Endothelial cell of umbilical vein (primary cell): Measurements from ENCODE around the gene SKAP1. TPM values are rescaled to one million over a fixed set of nuclear protein-coding genes. Genes with fewer than 3 reads are reported as not detected.

ENCODE experiments used
- BruUV-seq: library from RNA; stranded (reverse); fragments of 400-500 nt; replicated peaks from 2 replicates; lab custom pipeline; 2021; lab: Mats Ljungman, UMichigan
- CTCF ChIA-PET: fragments of 300-600, 350-600 bp; sonication (Branson Sonifier 250); formaldehyde crosslinking; loops from one replicate; lab custom pipeline; 2021; ENCODE audit warnings: antibody characterized with exemption, inconsistent platforms; lab: Charles Lee
- POLR2A ChIA-PET: fragments of 300-600, 350-600 bp; sonication (Branson Sonifier 250); formaldehyde crosslinking; loops from one replicate; lab custom pipeline; 2021; ENCODE audit warnings: antibody characterized with exemption, inconsistent platforms; lab: Charles Lee
- DNase-seq: peaks from one replicate; pipeline ENCODE4 v3.0.0-alpha.2; 2011; ENCODE audit warnings: low read depth, low spot score
- FAIRE-seq: peaks from 2 replicates; lab custom pipeline; 2011; peaks lifted over from hg19 to GRCh38; lab: Jason Lieb, UNC
- H2AFZ ChIP-seq: 2 replicates; pipeline ENCODE4 v1.6.0; 2012; ENCODE audit warnings: low read depth, low read length, control low read depth, inconsistent platforms
- H3K27ac ChIP-seq: 2 replicates; pipeline ENCODE4 v1.5.1; 2011; ENCODE audit warnings: low read depth, mild to moderate bottlenecking, control low read depth, low read length, moderate library complexity; ENCODE audit not compliant: insufficient read depth
- H3K27me3 ChIP-seq, 2 experiments: 2 replicates each; pipeline versions ENCODE4 v1.6.0 to v1.6.1; 2011; ENCODE audit warnings: low read length in 2 of 2, mixed read lengths in 1 of 2; ENCODE audit not compliant: control insufficient read depth in 2 of 2, insufficient read depth in 2 of 2
- H3K36me3 ChIP-seq, 2 experiments: 2 replicates in 1 of 2; 3 replicates in 1 of 2; pipeline ENCODE4 v1.5.1; 2011; ENCODE audit warnings: low read length in 2 of 2, mild to moderate bottlenecking in 1 of 2, moderate library complexity in 1 of 2; ENCODE audit not compliant: control insufficient read depth in 2 of 2, insufficient read depth in 2 of 2; ENCODE audit errors: extremely low read depth in 1 of 2
- H3K4me1 ChIP-seq: 3 replicates; pipeline ENCODE4 v1.5.1; 2011; ENCODE audit warnings: mild to moderate bottlenecking, low read length; ENCODE audit not compliant: control insufficient read depth, insufficient read depth; ENCODE audit errors: extremely low read depth
- H3K4me2 ChIP-seq: 2 replicates; pipeline ENCODE4 v1.6.1; 2011; ENCODE audit warnings: low read length, control low read depth, mixed read lengths; ENCODE audit not compliant: insufficient read depth
- H3K4me3 ChIP-seq, 3 experiments: fragments of 200-600 bp in 1 of 3; sonication (generic), shearing (Covaris generic) in 1 of 3; replicated peaks in 1 of 3; 2 replicates each; pipeline ENCODE4 v1.5.1; 2011 to 2016; ENCODE audit warnings: control low read depth in 3 of 3, low read length in 3 of 3, mild to moderate bottlenecking in 2 of 3, inconsistent platforms in 1 of 3, low read depth in 1 of 3, moderate library complexity in 1 of 3; ENCODE audit not compliant: insufficient read depth in 1 of 3
- H3K79me2 ChIP-seq: 2 replicates; pipeline ENCODE4 v1.6.0; 2012; ENCODE audit warnings: low read length, inconsistent platforms; ENCODE audit not compliant: control insufficient read depth, insufficient read depth
- H3K9ac ChIP-seq: replicated peaks from 2 replicates; pipeline ENCODE3; 2011; ENCODE audit warnings: low read length, control low read depth; ENCODE audit not compliant: insufficient read depth; ENCODE audit errors: extremely low read depth
- H3K9me1 ChIP-seq: replicated peaks from 3 replicates; pipeline ENCODE4 v1.6.0; 2011; ENCODE audit warnings: mild to moderate bottlenecking, low read length; ENCODE audit not compliant: control insufficient read depth, insufficient read depth; ENCODE audit errors: extremely low read depth
- H3K9me3 ChIP-seq: replicated peaks from 2 replicates; pipeline ENCODE4 v1.5.1; 2012; ENCODE audit warnings: low read length, inconsistent platforms; ENCODE audit not compliant: control insufficient read depth, insufficient read depth
- H4K20me1 ChIP-seq: replicated peaks from 2 replicates; pipeline ENCODE3; 2011; ENCODE audit warnings: mild to moderate bottlenecking, low read length; ENCODE audit not compliant: control insufficient read depth, insufficient read depth; ENCODE audit errors: extremely low read depth
- FOS ChIP-seq: IDR thresholded peaks from 2 replicates; pipeline ENCODE4 v1.6.1; 2011; ENCODE audit warnings: mild to moderate bottlenecking, low read length, moderate library complexity, borderline replicate concordance; ENCODE audit not compliant: insufficient read depth
- GATA2 ChIP-seq: IDR thresholded peaks from 2 replicates; pipeline ENCODE4 v1.7.0; 2011; ENCODE audit warnings: low read depth, mild to moderate bottlenecking, moderate library complexity, mixed read lengths, low read length; ENCODE audit not compliant: insufficient read length, insufficient read depth
- MYC ChIP-seq: IDR thresholded peaks from one replicate; pipeline ENCODE4 v1.6.1; 2011; ENCODE audit warnings: mild to moderate bottlenecking, low read depth, low read length
- POLR2A ChIP-seq: IDR thresholded peaks from 2 replicates; pipeline ENCODE4 v1.6.1; 2012; ENCODE audit warnings: low read depth, mild to moderate bottlenecking, control low read depth, low read length
- POLR2AphosphoS5 ChIP-seq: IDR thresholded peaks from 2 replicates; pipeline ENCODE4 v1.6.1; 2012; ENCODE audit warnings: low read depth, mild to moderate bottlenecking, control low read depth, low read length, moderate library complexity; ENCODE audit not compliant: insufficient read depth
- dilution Hi-C: fragments of 300-500 bp; cut with MboI; formaldehyde crosslinking; loops from one replicate; pipeline ENCODE4 v1.15.0; 2019; ENCODE audit warnings: low sequenced_read_pairs; ENCODE audit not compliant: extremely low pct_ligation_motif_present
- intact Hi-C: fragments of 100-400 bp; cut with micrococcal nuclease; formaldehyde crosslinking; loops from one replicate; pipeline ENCODE4 v1.10.0; 2022
- polyA plus RNA-seq, 4 experiments: library from polyadenylated mRNA; depleted of rRNA in 3 of 4; stranded (reverse) in 3 of 4; unstranded in 1 of 4; fragments of >200 nt; gene quantifications; 2 replicates each; pipeline versions ENCODE4 v1.2.1 to v1.2.3, GENCODE V29; 2011 to 2012; ENCODE audit warnings: missing spikeins in 1 of 4
- total RNA-seq: library from RNA; stranded (reverse); gene quantifications from 2 replicates; pipeline ENCODE4 v1.2.3, GENCODE V29; 2021
- TF ChIP-seq, protein P1 (sequence below), 2 donors: IDR thresholded peaks; 1 replicate in 1 of 2; 2 replicates in 1 of 2; pipeline ENCODE4 v1.5.1; 2011; ENCODE audit warnings: low read length in 2 of 2, mild to moderate bottlenecking in 2 of 2, moderate library complexity in 2 of 2, control low read depth in 1 of 2, inconsistent platforms in 1 of 2, low read depth in 1 of 2; ENCODE audit not compliant: insufficient read depth in 1 of 2; ENCODE audit errors: extremely low read depth in 1 of 2
- TF ChIP-seq, protein P2 (sequence below): IDR thresholded peaks from 2 replicates; pipeline ENCODE4 v1.6.1; 2011; ENCODE audit not compliant: insufficient read depth, insufficient read length

SKAP1 gene
- total and polyA plus RNA-seq, 2 donors (not counting 3 experiments of a cell fraction or from before 2014, with no cell fraction given), result 0.75 TPM; not detected in 1

DNA sequence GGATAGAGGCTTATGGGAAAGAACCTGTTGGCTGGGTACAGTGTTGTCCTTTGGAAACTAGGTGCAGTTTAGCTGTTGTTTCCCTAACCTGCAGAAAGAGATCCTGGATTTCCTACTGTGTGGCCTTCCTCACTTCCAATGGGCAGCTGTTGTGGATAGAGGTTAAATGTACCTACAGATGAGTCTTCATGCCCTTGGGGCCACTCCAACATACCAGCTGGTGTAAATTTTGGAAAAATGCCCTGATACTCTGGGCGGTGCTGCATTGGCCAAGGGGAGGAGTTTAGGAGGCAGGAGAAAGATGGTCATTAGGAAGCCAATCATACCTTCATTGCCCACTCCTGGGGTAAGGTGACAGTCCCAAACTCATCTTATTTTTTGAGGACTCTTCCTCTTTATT is 252.2 kb downstream of the SKAP1 start:
- no peak overlapping the region for H3K27ac ChIP-seq
- no peak overlapping the region for H3K4me2 ChIP-seq
- FAIRE-seq (no peak), DNase-seq (no peak)
- no TSS peak for BruUV-seq
- no peaks in the 10 kb centered on the region for H3K79me2 ChIP-seq
- H3K9me3 ChIP-seq, result no peaks in the 10 kb centered on the region
- no peaks in the 10 kb centered on the region for H4K20me1 ChIP-seq
- ChIA-PET CTCF (interaction anchor here (1.0 to 1.3 kb wide), 2 partner anchors 278 to 459 kb away, joined by 3 read pairs; no protein-coding TSS in a partner anchor), POLR2A (no interaction called here)
- intact Hi-C loops (no loop called here), dilution Hi-C loops (no loop called here)
- no peak overlapping the region for H3K4me3 ChIP-seq
- no peaks in the 10 kb centered on the region for H3K36me3 ChIP-seq
- peaks cover 4 to 17% of the 10 kb centered on the region in 2 experiments for H3K27me3 ChIP-seq
- H2AFZ ChIP-seq, result no peak overlapping the region
- TF ChIP-seq FOS (no peak), GATA2 (no peak)
- H3K9me1 ChIP-seq, result no peaks in the 10 kb centered on the region
- no peak overlapping the region for H3K9ac ChIP-seq
- H3K4me1 ChIP-seq, result peaks cover 2% of the 10 kb centered on the region

DNA sequence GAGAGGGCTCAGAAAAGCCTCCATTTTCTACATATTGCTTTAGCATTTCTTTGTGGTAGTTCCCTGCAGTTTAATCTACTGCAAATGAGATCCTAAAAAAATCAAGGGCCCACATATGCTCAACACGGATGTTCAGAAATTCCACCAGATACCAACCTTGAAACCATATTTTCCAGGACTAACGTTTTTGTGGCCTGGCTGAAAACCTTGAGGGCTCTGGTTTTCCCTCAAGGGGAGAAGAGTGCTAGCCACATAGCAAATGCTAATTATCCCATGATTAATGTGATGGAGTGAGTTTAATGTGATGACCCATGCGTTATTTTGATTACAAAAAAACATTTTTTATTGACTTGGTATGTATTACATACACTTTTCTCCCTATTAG is 253.6 kb downstream of the SKAP1 start:
- no peak overlapping the region for H2AFZ ChIP-seq
- BruUV-seq, result no TSS peak
- CTCF ChIA-PET, result interaction anchor here (1.1 kb wide), 1 partner anchor 17 kb away, joined by 3 read pairs; no protein-coding TSS in a partner anchor
- H3K36me3 ChIP-seq, result no peaks in the 10 kb centered on the region
- peaks cover 4 to 15% of the 10 kb centered on the region in 2 experiments for H3K27me3 ChIP-seq
- DNase-seq (no peak), FAIRE-seq (no peak)
- dilution Hi-C loops (no loop called here), intact Hi-C loops (no loop called here)
- peaks cover 2% of the 10 kb centered on the region for H3K4me1 ChIP-seq
- POLR2A ChIA-PET, result no interaction called here
- H4K20me1 ChIP-seq, result no peaks in the 10 kb centered on the region
- no peak overlapping the region for H3K9ac ChIP-seq
- H3K79me2 ChIP-seq, result no peaks in the 10 kb centered on the region
- H3K27ac ChIP-seq, result no peak overlapping the region
- no peaks in the 10 kb centered on the region for H3K9me3 ChIP-seq
- no peak overlapping the region for H3K4me3 ChIP-seq
- TF ChIP-seq MYC, result no peak
- TF ChIP-seq, protein P1, sequence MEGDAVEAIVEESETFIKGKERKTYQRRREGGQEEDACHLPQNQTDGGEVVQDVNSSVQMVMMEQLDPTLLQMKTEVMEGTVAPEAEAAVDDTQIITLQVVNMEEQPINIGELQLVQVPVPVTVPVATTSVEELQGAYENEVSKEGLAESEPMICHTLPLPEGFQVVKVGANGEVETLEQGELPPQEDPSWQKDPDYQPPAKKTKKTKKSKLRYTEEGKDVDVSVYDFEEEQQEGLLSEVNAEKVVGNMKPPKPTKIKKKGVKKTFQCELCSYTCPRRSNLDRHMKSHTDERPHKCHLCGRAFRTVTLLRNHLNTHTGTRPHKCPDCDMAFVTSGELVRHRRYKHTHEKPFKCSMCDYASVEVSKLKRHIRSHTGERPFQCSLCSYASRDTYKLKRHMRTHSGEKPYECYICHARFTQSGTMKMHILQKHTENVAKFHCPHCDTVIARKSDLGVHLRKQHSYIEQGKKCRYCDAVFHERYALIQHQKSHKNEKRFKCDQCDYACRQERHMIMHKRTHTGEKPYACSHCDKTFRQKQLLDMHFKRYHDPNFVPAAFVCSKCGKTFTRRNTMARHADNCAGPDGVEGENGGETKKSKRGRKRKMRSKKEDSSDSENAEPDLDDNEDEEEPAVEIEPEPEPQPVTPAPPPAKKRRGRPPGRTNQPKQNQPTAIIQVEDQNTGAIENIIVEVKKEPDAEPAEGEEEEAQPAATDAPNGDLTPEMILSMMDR (IDR thresholded peaks at IDR 0.05; ENCODE audit: extremely low read depth in 1 of 2, insufficient read depth in 1 of 2, low read depth in 1 of 2, low read length in 2 of 2), result no peak
- no peak for TF ChIP-seq POLR2A
- TF ChIP-seq, protein P2, sequence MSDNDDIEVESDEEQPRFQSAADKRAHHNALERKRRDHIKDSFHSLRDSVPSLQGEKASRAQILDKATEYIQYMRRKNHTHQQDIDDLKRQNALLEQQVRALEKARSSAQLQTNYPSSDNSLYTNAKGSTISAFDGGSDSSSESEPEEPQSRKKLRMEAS, result no peak
- TF ChIP-seq POLR2AphosphoS5, result no peak
- no peaks in the 10 kb centered on the region for H3K9me1 ChIP-seq
- H3K4me2 ChIP-seq, result no peak overlapping the region
